Rectal smooth muscle tissue (tissue), 1 donor: ENCODE measurements around the gene DSTYK.

Source experiments
- H3K27ac ChIP-seq: one replicate; pipeline ENCODE4 v1.7.0; 2013; ENCODE audit warnings: low read depth, low read length, inconsistent platforms
- H3K27me3 ChIP-seq: one replicate; pipeline ENCODE4 v1.7.0; 2013; ENCODE audit warnings: low read length; ENCODE audit not compliant: control insufficient read depth, insufficient read depth
- H3K36me3 ChIP-seq: one replicate; pipeline ENCODE4 v1.7.0; 2013; ENCODE audit warnings: low read length; ENCODE audit not compliant: control insufficient read depth, insufficient read depth
- H3K4me1 ChIP-seq: one replicate; pipeline ENCODE4 v1.7.0; 2013; ENCODE audit warnings: low read length; ENCODE audit not compliant: control insufficient read depth, insufficient read depth
- H3K4me3 ChIP-seq: one replicate; pipeline ENCODE4 v1.7.0; 2013; ENCODE audit warnings: low read length
- H3K9ac ChIP-seq: one replicate; pipeline ENCODE4 v1.7.0; 2013; ENCODE audit warnings: low read length

Gene DSTYK

DNA sequence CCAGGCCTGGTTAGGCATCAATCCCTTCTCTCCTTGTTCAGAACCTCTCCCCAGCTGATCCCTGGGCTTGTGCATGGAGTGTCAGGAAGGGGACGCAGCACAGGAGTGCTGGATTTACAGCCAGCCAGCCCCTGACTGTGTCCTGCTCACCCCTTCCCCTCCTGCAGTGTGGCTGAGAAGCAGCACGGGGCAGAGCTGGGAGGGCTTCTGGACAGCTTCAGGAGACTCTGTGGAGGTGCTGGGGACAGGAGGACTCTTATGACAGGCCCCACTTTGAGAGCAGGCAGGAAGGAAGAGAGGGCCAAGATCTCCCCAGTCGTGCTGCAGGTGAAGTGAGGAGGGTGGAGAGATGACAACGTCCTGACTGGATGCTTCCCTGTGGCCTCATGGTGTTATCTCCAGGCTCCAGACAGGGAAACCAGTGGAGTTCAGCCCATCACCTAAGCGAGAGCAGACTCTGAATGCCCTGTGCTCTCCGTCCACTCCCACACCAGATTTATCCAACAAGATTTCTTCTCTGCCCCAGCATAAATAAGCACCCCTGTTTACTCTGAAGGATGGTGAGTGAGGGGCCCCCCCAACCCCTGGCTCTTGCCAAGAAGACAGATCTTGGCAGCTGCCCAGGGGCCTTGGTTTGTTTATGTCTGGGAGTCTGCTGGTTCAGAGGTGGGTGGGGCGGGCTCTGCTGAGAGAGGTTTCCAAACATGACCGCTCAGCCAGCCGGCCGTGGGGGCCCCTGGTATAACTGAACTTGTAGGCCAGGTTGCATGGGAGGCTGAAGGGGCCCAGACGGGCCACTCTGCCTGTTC is 37.5 kb upstream of the DSTYK start:
- Histone ChIP-seq H3K36me3 (no peaks in the 10 kb centered on the region), H3K27ac (peak overlapping the region; percentile 29), H3K9ac (no peak overlapping the region), H3K4me1 (peaks cover 35% of the 10 kb centered on the region), H3K27me3 (no peaks in the 10 kb centered on the region), H3K4me3 (peak overlapping the region; percentile 5)

DNA sequence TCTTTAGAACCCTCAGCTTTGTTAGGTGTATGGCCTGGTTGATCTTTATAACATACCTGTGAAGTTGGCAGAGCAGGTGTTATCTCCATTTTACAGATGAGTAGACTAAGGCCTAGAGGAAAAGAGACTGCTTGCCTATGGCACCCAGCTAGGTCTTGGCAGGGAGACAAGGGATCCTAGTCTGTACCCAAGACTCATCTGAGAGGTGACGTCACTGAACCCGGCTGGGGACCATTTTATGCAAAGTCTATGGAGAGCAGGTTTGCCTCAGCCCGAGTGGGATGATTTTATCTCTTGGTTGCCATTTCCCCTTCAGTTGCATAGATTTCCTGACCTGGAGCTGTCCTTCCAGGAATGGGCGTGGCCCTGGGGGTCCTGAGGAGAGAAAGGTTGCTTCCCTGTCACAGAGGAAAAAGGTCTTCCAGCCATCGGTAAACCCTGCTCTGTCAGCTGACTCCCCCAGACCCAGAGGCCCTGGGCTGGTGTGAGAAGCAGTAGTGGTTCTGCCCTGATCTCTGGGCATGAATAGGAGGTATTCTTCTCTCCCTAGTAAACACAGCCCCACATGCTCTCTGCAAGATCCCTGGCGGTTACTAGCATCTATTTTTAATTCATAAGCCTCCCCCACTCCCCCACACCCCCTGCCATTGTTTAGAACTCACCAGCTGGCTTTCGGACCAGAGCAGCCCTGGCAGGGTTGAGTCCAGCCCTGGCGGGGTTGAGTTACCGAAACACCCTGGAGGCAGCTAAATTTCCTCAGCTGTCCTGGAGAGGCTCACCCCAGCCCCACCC is 35.8 kb upstream of the DSTYK start:
- H3K27me3 ChIP-seq = no peaks in the 10 kb centered on the region
- H3K4me1 ChIP-seq = peaks cover 35% of the 10 kb centered on the region
- H3K27ac ChIP-seq = peak overlapping the region; percentile 48
- H3K4me3 ChIP-seq = no peak overlapping the region
- no peaks in the 10 kb centered on the region for H3K36me3 ChIP-seq
- H3K9ac ChIP-seq = no peak overlapping the region

DNA sequence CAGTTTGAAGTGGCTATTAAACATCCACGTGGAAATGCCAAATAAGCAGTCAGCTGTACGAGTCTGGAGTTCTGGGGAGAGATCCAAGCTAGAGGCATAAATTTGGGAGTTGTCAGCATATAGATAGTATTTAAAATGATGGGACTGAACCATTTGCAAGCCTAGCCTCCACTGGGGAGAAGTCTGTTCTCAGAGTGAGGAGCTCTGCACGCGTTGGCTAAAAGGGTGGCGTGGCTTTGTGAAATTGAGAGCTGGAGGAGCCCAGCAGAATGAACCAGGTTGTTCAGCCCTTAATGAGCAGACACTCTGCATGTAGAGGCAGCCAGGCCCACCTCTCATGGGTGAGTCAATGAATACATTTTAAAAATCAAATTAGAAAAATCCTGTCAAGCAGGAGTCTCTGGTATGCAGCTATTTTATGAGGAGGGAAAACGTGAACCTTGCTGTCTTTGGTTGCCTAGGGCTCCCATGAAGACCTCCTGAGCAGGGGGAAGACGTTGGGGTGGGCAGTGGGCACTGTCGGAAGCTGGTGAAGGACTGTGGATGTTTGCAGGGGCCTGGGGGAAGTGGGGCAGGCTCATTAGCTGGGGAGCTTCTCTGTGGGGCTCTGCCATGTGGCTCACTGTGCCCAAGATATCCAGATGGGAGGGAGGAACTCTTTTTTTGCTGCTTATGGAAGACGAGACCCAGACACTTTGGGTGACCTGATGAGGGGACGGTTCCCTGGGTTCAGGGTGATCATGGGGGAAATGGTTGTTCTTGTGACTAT is 35.0 kb upstream of the DSTYK start:
- Histone ChIP-seq H3K27ac (peak overlapping the region; percentile 43), H3K36me3 (no peaks in the 10 kb centered on the region), H3K27me3 (no peaks in the 10 kb centered on the region), H3K9ac (no peak overlapping the region), H3K4me1 (peaks cover 35% of the 10 kb centered on the region), H3K4me3 (no peak overlapping the region)

DNA sequence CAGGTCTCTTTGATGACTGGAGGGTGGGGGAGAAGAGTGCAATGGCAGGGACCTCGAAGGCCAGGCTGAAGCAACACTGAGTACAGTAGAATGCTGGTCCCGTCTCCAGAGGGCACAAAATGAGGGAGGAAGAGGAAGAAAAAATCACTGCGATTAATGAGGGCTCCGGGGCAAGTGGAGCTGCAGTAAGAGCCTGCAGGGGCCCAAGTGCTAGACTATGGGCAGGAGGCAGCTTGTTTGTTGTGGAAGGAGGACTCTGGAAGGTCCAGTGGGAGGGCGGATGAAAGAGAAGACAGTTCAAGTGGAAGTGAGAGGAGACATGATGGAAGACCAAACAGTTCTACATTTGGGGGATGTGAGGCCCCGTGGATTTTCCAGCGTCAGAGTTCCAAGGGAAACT is 33.6 kb upstream of the DSTYK start:
- H3K4me3 ChIP-seq = no peak overlapping the region
- H3K27ac ChIP-seq = no peak overlapping the region
- peaks cover 33% of the 10 kb centered on the region for H3K4me1 ChIP-seq
- H3K36me3 ChIP-seq = no peaks in the 10 kb centered on the region
- no peak overlapping the region for H3K9ac ChIP-seq
- no peaks in the 10 kb centered on the region for H3K27me3 ChIP-seq

DNA sequence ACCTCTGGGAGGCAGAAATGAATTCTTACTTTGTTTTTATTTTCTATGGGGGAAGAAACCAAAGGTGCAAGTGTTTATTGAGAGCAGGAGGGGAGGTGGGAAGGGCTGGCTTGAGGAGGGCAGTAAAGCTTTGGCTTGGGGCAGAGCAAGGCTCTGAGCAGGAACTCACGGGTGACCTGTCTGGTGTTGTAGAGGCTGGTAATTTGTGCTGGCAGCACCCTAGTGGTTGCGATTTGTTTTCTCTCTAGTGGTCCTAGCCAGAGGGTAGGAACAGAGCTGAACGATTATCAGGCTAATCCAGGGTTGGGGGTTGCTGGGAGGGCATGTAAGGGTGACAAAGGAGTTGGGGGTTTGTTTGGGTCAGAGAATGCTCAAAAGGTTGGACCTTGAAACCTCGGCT is 32.9 kb upstream of the DSTYK start:
- H3K9ac ChIP-seq = no peak overlapping the region

DNA sequence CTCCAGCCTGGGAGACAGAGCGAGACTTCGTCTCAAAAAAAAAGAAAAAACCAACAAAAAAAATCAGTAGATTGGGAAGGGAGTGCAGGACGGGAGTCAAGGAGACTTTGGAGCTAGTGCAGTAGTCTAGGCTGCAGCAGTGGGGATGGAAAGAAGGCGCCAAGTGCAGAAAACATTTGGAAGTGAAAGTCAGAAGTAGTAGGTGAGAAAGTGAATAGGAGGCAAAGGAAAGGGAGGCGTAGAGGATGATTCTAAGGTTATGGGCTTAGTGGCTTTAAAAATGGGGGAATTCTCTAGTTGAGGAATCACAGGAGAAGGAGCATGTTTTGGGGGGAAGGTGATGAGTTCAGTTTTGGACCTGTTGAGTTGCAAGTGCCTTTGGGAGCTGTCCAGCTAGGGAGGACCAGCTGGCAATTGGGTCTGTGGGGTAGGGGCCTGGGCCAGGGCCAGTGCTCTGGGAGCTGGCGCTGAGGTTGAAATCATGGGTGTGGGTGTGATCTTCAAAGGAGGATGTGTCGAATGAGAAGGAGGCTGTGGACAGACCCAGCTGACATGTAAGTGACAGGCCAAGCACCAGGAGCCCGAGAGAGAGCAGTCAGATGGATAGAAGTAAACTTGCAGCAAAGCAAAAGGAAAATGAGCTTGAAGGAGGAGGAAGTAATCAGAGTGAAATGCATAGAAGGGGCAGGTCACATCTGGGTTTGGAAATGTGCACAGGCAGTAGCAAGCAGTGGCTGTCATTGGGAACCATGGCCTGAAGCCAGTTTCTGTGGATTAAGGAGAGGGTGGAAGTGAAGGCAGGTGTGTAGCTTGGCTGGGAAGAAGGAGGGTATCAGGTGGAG is 32.1 kb upstream of the DSTYK start:
- H3K4me1 ChIP-seq = peaks cover 20% of the 10 kb centered on the region
- no peaks in the 10 kb centered on the region for H3K27me3 ChIP-seq
- no peak overlapping the region for H3K27ac ChIP-seq
- H3K9ac ChIP-seq = no peak overlapping the region
- H3K36me3 ChIP-seq = no peaks in the 10 kb centered on the region
- H3K4me3 ChIP-seq = no peak overlapping the region

More for the DNA sequence above, 32.9 kb upstream of the DSTYK start:
- no peak overlapping the region for H3K4me3 ChIP-seq
- H3K27ac ChIP-seq = no peak overlapping the region
- H3K36me3 ChIP-seq = no peaks in the 10 kb centered on the region
- H3K27me3 ChIP-seq = no peaks in the 10 kb centered on the region
- peaks cover 29% of the 10 kb centered on the region for H3K4me1 ChIP-seq

DNA sequence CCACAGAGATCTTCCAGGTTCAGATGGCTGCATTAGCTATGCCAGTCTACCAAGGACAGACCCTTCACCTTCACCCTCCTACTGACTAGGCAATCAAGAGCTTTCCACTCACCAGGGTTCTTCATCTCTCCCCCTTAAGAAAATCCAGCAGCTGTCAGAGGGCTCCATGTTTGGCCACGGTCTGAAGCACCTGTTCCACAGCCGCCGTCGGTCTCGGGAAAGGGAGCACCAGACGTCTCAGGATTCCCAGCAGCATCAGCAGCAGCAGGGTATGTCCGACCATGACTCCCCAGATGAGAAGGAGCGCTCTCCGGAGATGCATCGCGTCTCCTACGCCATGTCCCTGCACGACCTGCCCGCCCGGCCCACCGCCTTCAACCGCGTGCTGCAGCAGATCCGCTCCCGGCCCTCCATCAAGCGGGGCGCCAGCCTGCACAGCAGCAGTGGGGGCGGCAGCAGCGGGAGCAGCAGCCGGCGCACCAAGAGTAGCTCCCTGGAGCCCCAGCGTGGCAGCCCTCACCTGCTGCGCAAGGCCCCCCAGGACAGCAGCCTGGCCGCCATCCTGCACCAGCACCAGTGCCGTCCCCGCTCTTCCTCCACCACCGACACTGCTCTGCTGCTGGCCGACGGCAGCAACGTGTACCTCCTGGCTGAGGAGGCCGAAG is 30.0 kb upstream of the DSTYK start:
- H3K4me1 ChIP-seq = peaks cover under 1% of the 10 kb centered on the region
- H3K4me3 ChIP-seq = no peak overlapping the region
- H3K27ac ChIP-seq = no peak overlapping the region
- H3K9ac ChIP-seq = no peak overlapping the region
- H3K36me3 ChIP-seq = no peaks in the 10 kb centered on the region
- H3K27me3 ChIP-seq = no peaks in the 10 kb centered on the region

DNA sequence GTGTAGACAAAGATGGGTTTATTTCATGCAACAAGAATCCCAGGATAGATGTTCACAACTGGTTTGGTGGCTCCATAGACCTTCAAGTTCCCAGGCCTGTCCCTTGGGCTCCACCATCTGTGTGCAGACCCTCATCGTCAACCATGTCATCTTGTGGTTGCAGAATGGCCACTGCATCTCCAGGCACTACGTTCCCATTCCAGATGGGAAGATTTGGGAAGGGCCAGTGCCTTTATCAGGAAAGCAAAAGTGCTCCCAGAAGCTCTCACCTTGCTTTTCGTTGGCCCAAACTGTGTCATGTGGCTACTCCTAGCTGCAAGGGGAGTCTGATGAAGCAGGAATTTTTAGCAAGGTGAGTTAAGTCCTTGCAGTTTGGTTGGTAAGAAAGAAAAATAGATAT is 29.1 kb upstream of the DSTYK start:
- H3K4me1 ChIP-seq = peaks cover 3% of the 10 kb centered on the region
- H3K27me3 ChIP-seq = no peaks in the 10 kb centered on the region
- no peaks in the 10 kb centered on the region for H3K36me3 ChIP-seq
- H3K9ac ChIP-seq = no peak overlapping the region
- H3K4me3 ChIP-seq = no peak overlapping the region
- H3K27ac ChIP-seq = no peak overlapping the region

DNA sequence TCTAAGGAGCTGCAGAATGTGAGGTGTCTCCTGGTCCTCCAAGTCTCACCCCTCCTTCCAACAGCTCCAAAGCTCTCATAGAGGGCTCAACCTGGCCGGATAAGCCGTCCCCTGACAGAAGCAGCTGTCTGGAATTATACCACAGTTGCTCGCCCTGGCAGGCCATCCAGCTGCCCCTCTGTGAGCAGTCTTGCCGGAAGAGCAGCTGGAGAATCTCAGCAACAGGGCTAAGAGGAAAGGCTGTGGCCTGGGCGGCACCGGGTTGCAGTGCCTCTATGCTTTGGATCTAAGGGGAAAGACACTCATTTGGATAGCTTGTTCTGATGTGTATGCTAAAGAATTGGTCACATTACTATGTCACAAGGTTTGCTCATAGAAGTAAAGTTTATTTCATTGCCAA is 28.6 kb upstream of the DSTYK start:
- H3K27ac ChIP-seq = no peak overlapping the region
- peaks cover 7% of the 10 kb centered on the region for H3K4me1 ChIP-seq
- no peaks in the 10 kb centered on the region for H3K36me3 ChIP-seq
- no peak overlapping the region for H3K4me3 ChIP-seq
- no peak overlapping the region for H3K9ac ChIP-seq
- H3K27me3 ChIP-seq = no peaks in the 10 kb centered on the region

DNA sequence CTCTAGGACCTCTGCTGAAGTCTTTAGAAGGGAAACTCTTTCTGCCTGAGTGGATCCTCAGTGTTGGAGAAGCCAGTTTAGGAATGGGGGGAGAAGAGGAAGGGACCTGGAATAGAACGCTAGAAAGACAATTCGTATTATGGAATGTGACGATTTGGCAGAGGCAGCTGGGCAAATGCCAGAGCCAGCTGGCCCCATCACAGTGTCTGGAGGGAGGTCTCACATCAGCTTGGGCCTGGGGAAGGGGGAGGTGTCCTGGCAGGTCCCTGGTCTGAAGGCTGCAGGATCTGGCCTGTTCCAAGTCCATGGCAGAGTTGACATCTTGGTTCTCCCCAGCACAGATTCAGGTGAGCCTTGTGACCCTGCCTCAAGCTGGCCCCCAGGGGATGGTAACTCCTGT is 27.6 kb upstream of the DSTYK start:
- Histone ChIP-seq H3K27me3 (no peaks in the 10 kb centered on the region), H3K9ac (no peak overlapping the region), H3K27ac (no peak overlapping the region), H3K4me3 (no peak overlapping the region), H3K4me1 (peaks cover 7% of the 10 kb centered on the region), H3K36me3 (no peaks in the 10 kb centered on the region)
